Stimulated activated CD8-positive, alpha-beta memory T cell treated with anti-CD3 and anti-CD28 coated beads, Interleukin-2, amount 100 ng/mL, for 48 hours (primary cell): ENCODE data around the gene MOB3B.
"Not testable (repeated sequence)": the region's sequence is repeated elsewhere in the genome, so short reads cannot be mapped to it uniquely, and the experiment has no call there.

ENCODE experiments used
- DNase-seq, 2 donors: peaks; one replicate each; pipeline ENCODE4 v3.0.0-alpha.2; 2020; ENCODE audit warnings: low read depth in 2 of 2

The MOB3B gene

GRCh38 chr9:27423915-27424710 lies 105.5 kb downstream of the MOB3B start:
- no peak for DNase-seq

- DNase-seq, result no peak
Observed at GRCh38 chr9:27422279-27422834, 107.3 kb downstream of the MOB3B start.

- DNase-seq, result no peak
Observed at GRCh38 chr9:27421577-27421976, 108.0 kb downstream of the MOB3B start.

GRCh38 chr9:27419558-27419957 lies 110.1 kb downstream of the MOB3B start:
- DNase-seq, result not testable (repeated sequence)

- DNase-seq, result no peak
Observed at GRCh38 chr9:27414220-27414761, 115.3 kb downstream of the MOB3B start.

- DNase-seq, result no peak
Observed at GRCh38 chr9:27413511-27414219, 115.9 kb downstream of the MOB3B start.

- no peak for DNase-seq
Observed at GRCh38 chr9:27412963-27413362, 116.7 kb downstream of the MOB3B start.

- no peak for DNase-seq
Observed at GRCh38 chr9:27412081-27412480, 117.5 kb downstream of the MOB3B start.

GRCh38 chr9:27408482-27408881 lies 121.1 kb downstream of the MOB3B start:
- no peak for DNase-seq

- no peak for DNase-seq
Observed at GRCh38 chr9:27408001-27408400, 121.6 kb downstream of the MOB3B start.

- DNase-seq, result no peak
Observed at GRCh38 chr9:27407491-27407890, 122.1 kb downstream of the MOB3B start.

GRCh38 chr9:27404661-27405060 lies 125.0 kb downstream of the MOB3B start:
- DNase-seq, result no peak

GRCh38 chr9:27402626-27403025 lies 127.0 kb downstream of the MOB3B start:
- no peak for DNase-seq

- DNase-seq, result no peak
Observed at GRCh38 chr9:27400334-27400880, 129.2 kb downstream of the MOB3B start.

- no peak for DNase-seq
Observed at GRCh38 chr9:27398982-27399653, 130.5 kb downstream of the MOB3B start.

- no peak for DNase-seq
Observed at GRCh38 chr9:27396495-27396894, 133.1 kb downstream of the MOB3B start.

GRCh38 chr9:27395484-27395921 lies 134.1 kb downstream of the MOB3B start:
- no peak for DNase-seq

- DNase-seq, result no peak
Observed at GRCh38 chr9:27394826-27395201, 134.8 kb downstream of the MOB3B start.

GRCh38 chr9:27394154-27394825 lies 135.3 kb downstream of the MOB3B start:
- DNase-seq, result no peak

- no peak for DNase-seq
Observed at GRCh38 chr9:27393054-27393846, 136.4 kb downstream of the MOB3B start.
